ENCODE results near the gene TDRD9.

The TDRD9 gene

GRCh38 chr14:103910262-103910935 lies 17.9 kb upstream of the TDRD9 start:
- no peak overlapping the region for H3K4ac ChIP-seq (ENCODE audit: low read depth, low read length)
- no peak overlapping the region for H3K27ac ChIP-seq (ENCODE audit: low read depth, low read length)
- H3K4me2 ChIP-seq (ENCODE audit: low read length), result peak overlapping the region; percentile 33
- no peak overlapping the region for H3K4me3 ChIP-seq (ENCODE audit: low read length)
- no peak overlapping the region for H3K18ac ChIP-seq (ENCODE audit: low read length)
- peaks cover 1% of the 10 kb centered on the region for H3K36me3 ChIP-seq (ENCODE audit: control insufficient read depth, insufficient read depth, low read length)
- whole genome bisulfite sequencing (ENCODE audit: extremely low coverage, insufficient coverage, low lambda C conversion rate), result no CpG with 5 or more reads among the region's 20 CpGs
- peak overlapping the region; percentile 73 for H3K56ac ChIP-seq (ENCODE audit: low read length)
- no peak overlapping the region for H4K5ac ChIP-seq (ENCODE audit: low read length)
- H4K8ac ChIP-seq (ENCODE audit: low read depth, low read length), result no peak overlapping the region
- H2AK5ac ChIP-seq (ENCODE audit: low read length), result no peak overlapping the region
- no peaks in the 10 kb centered on the region for H3K79me2 ChIP-seq (ENCODE audit: control insufficient read depth, insufficient read depth, low read length)
- H3K4me1 ChIP-seq (ENCODE audit: control insufficient read depth, low read depth, low read length), result no peaks in the 10 kb centered on the region
- no peaks in the 10 kb centered on the region for H3K27me3 ChIP-seq (ENCODE audit: insufficient read depth, low read length, poor library complexity)
- no peak overlapping the region for H2BK5ac ChIP-seq (ENCODE audit: low read length)
- H2BK120ac ChIP-seq (ENCODE audit: low read depth, low read length), result no peak overlapping the region
- H3K23ac ChIP-seq (ENCODE audit: low read length), result no peak overlapping the region
- DNase-seq, result peak; percentile 97
- peak overlapping the region; percentile 54 for H3K9ac ChIP-seq (ENCODE audit: low read length)
- H3K79me1 ChIP-seq (ENCODE audit: low read length), result no peaks in the 10 kb centered on the region
- H2BK15ac ChIP-seq (replicated peaks; ENCODE audit: low read depth), result no peak overlapping the region

- H3K27me3 ChIP-seq (ENCODE audit: insufficient read depth, low read length, poor library complexity), result no peaks in the 10 kb centered on the region
- WGBS (ENCODE audit: extremely low coverage, insufficient coverage, low lambda C conversion rate), result no CpG with 5 or more reads among the region's 6 CpGs
- no peak overlapping the region for H4K8ac ChIP-seq (ENCODE audit: low read depth, low read length)
- H4K5ac ChIP-seq (ENCODE audit: low read length), result no peak overlapping the region
- no peaks in the 10 kb centered on the region for H3K4me1 ChIP-seq (ENCODE audit: control insufficient read depth, low read depth, low read length)
- DNase-seq, result no peak
- no peak overlapping the region for H3K4me2 ChIP-seq (ENCODE audit: low read length)
- no peak overlapping the region for H3K4ac ChIP-seq (ENCODE audit: low read depth, low read length)
- no peak overlapping the region for H2BK5ac ChIP-seq (ENCODE audit: low read length)
- no peak overlapping the region for H3K9ac ChIP-seq (ENCODE audit: low read length)
- peaks cover 3% of the 10 kb centered on the region for H3K79me1 ChIP-seq (ENCODE audit: low read length)
- H3K23ac ChIP-seq (ENCODE audit: low read length), result no peak overlapping the region
- H2AK5ac ChIP-seq (ENCODE audit: low read length), result no peak overlapping the region
- peaks cover 1% of the 10 kb centered on the region for H3K36me3 ChIP-seq (ENCODE audit: control insufficient read depth, insufficient read depth, low read length)
- no peak overlapping the region for H2BK15ac ChIP-seq (replicated peaks; ENCODE audit: low read depth)
- no peak overlapping the region for H3K27ac ChIP-seq (ENCODE audit: low read depth, low read length)
- H3K56ac ChIP-seq (ENCODE audit: low read length), result no peak overlapping the region
- no peaks in the 10 kb centered on the region for H3K79me2 ChIP-seq (ENCODE audit: control insufficient read depth, insufficient read depth, low read length)
- no peak overlapping the region for H2BK120ac ChIP-seq (ENCODE audit: low read depth, low read length)
- no peak overlapping the region for H3K18ac ChIP-seq (ENCODE audit: low read length)
- H3K4me3 ChIP-seq (ENCODE audit: low read length), result no peak overlapping the region
These were observed 17.3 kb upstream of the TDRD9 start for GRCh38 chr14:103910984-103911383.

DNA sequence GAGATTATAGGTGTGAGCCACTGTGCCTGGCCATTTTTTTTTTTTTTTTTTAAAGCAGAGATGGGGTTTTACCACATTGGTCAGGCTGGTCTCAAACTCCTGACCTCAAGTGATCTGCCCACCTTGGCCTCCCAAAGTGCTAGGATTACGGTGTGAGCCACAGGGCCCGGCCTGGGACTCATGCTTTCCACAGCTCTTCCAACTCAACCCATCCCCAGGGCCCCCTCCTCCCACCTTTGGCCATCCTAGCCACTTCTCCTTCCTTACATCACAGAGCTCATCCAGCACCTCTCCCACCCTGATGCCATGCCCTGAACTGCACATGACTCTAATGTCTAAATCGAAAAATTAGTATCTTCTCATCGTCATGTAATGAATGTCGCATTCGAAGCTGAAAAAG lies 12.6 kb upstream of the TDRD9 start:
- no peak overlapping the region for H3K23ac ChIP-seq (ENCODE audit: low read length)
- H3K9ac ChIP-seq (ENCODE audit: low read length), result no peak overlapping the region
- H2BK5ac ChIP-seq (ENCODE audit: low read length), result no peak overlapping the region
- H3K18ac ChIP-seq (ENCODE audit: low read length), result no peak overlapping the region
- H3K79me2 ChIP-seq (ENCODE audit: control insufficient read depth, insufficient read depth, low read length), result peaks cover 20% of the 10 kb centered on the region
- DNase-seq, result no peak
- H2BK15ac ChIP-seq (replicated peaks; ENCODE audit: low read depth), result no peak overlapping the region
- no peak overlapping the region for H4K5ac ChIP-seq (ENCODE audit: low read length)
- H3K27me3 ChIP-seq (ENCODE audit: insufficient read depth, low read length, poor library complexity), result no peaks in the 10 kb centered on the region
- no peak overlapping the region for H3K4ac ChIP-seq (ENCODE audit: low read depth, low read length)
- H3K27ac ChIP-seq (ENCODE audit: low read depth, low read length), result no peak overlapping the region
- no peak overlapping the region for H3K4me3 ChIP-seq (ENCODE audit: low read length)
- peaks cover 6% of the 10 kb centered on the region for H3K36me3 ChIP-seq (ENCODE audit: control insufficient read depth, insufficient read depth, low read length)
- H4K8ac ChIP-seq (ENCODE audit: low read depth, low read length), result no peak overlapping the region
- no CpG with 5 or more reads among the region's 6 CpGs for WGBS (ENCODE audit: extremely low coverage, insufficient coverage, low lambda C conversion rate)
- H3K56ac ChIP-seq (ENCODE audit: low read length), result no peak overlapping the region
- H3K79me1 ChIP-seq (ENCODE audit: low read length), result peaks cover 15% of the 10 kb centered on the region
- no peak overlapping the region for H2BK120ac ChIP-seq (ENCODE audit: low read depth, low read length)
- H3K4me1 ChIP-seq (ENCODE audit: control insufficient read depth, low read depth, low read length), result no peaks in the 10 kb centered on the region
- no peak overlapping the region for H2AK5ac ChIP-seq (ENCODE audit: low read length)
- no peak overlapping the region for H3K4me2 ChIP-seq (ENCODE audit: low read length)

GRCh38 chr14:103916636-103917262 lies 11.5 kb upstream of the TDRD9 start:
- no peak overlapping the region for H3K56ac ChIP-seq (ENCODE audit: low read length)
- no peak overlapping the region for H3K18ac ChIP-seq (ENCODE audit: low read length)
- no peak overlapping the region for H2BK15ac ChIP-seq (replicated peaks; ENCODE audit: low read depth)
- H4K8ac ChIP-seq (ENCODE audit: low read depth, low read length), result no peak overlapping the region
- H3K4me2 ChIP-seq (ENCODE audit: low read length), result no peak overlapping the region
- no peak overlapping the region for H3K27ac ChIP-seq (ENCODE audit: low read depth, low read length)
- no peak overlapping the region for H3K23ac ChIP-seq (ENCODE audit: low read length)
- peaks cover 26% of the 10 kb centered on the region for H3K79me2 ChIP-seq (ENCODE audit: control insufficient read depth, insufficient read depth, low read length)
- no peak overlapping the region for H3K4me3 ChIP-seq (ENCODE audit: low read length)
- no peak overlapping the region for H2AK5ac ChIP-seq (ENCODE audit: low read length)
- no peak overlapping the region for H4K5ac ChIP-seq (ENCODE audit: low read length)
- H3K79me1 ChIP-seq (ENCODE audit: low read length), result peaks cover 19% of the 10 kb centered on the region
- no peak overlapping the region for H3K9ac ChIP-seq (ENCODE audit: low read length)
- no peak overlapping the region for H2BK120ac ChIP-seq (ENCODE audit: low read depth, low read length)
- no peak for DNase-seq
- peaks cover 6% of the 10 kb centered on the region for H3K36me3 ChIP-seq (ENCODE audit: control insufficient read depth, insufficient read depth, low read length)
- no peak overlapping the region for H2BK5ac ChIP-seq (ENCODE audit: low read length)
- H3K4ac ChIP-seq (ENCODE audit: low read depth, low read length), result no peak overlapping the region
- WGBS (ENCODE audit: extremely low coverage, insufficient coverage, low lambda C conversion rate), result no CpG with 5 or more reads among the region's 14 CpGs
- no peaks in the 10 kb centered on the region for H3K4me1 ChIP-seq (ENCODE audit: control insufficient read depth, low read depth, low read length)
- no peaks in the 10 kb centered on the region for H3K27me3 ChIP-seq (ENCODE audit: insufficient read depth, low read length, poor library complexity)

DNA sequence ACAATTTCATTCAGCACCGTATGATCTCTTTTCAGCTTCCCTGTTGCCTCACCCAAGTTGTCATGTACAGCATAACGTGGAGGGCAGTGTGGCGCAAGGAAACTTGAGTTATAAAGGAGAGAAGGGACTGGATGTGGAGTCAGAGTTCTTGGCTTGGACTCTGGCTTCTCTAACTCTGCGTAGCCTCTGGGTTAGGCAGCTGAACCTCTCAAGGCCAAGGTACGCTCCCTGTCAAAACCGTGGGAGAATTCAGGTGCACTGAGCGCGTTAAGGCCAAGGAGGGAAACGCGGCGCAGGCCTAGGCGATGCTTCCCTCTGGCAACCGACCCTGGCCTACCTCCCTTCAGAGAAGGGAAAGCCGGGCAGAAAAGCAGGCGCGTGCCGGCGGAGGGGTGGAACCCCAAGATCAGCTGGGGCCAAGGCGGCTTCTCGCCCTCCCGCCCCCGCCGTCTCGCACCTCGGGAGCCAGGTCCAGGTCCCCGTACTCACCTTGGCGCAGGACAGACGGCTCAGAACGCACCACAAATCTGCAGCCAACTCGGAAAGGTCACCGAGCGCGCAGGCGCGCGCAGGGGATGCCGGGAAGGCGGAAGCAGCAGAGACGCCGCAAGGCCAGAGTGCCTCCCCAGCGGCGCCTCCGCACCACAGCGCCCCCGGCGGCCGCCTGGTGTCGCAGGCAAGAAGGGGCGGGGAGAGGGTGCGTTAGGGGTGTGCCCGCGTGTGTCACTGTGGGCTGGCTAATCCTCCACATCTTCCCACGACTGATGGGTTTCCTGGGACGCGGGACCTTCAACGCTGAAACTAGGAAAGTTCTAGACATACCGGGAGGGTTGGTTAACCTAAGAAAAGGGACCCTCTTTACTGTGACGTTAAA lies 7.0 kb upstream of the TDRD9 start:
- Histone ChIP-seq H3K18ac (ENCODE audit: low read length) (peak overlapping the region; percentile 3), H2BK5ac (ENCODE audit: low read length) (peak overlapping the region; percentile 3), H3K4me2 (ENCODE audit: low read length) (peak overlapping the region; percentile 70), H4K5ac (ENCODE audit: low read length) (no peak overlapping the region), H2BK15ac (replicated peaks; ENCODE audit: low read depth) (no peak overlapping the region), H3K23ac (ENCODE audit: low read length) (no peak overlapping the region), H3K56ac (ENCODE audit: low read length) (peak overlapping the region; percentile 90), H2AK5ac (ENCODE audit: low read length) (no peak overlapping the region), H3K79me1 (ENCODE audit: low read length) (peaks cover 16% of the 10 kb centered on the region), H4K8ac (ENCODE audit: low read depth, low read length) (no peak overlapping the region), H3K36me3 (ENCODE audit: control insufficient read depth, insufficient read depth, low read length) (peaks cover 5% of the 10 kb centered on the region), H3K4ac (ENCODE audit: low read depth, low read length) (no peak overlapping the region), H3K79me2 (ENCODE audit: control insufficient read depth, insufficient read depth, low read length) (peaks cover 26% of the 10 kb centered on the region), H3K4me3 (ENCODE audit: low read length) (peak overlapping the region; percentile 56), H3K27me3 (ENCODE audit: insufficient read depth, low read length, poor library complexity) (no peaks in the 10 kb centered on the region), H2BK120ac (ENCODE audit: low read depth, low read length) (no peak overlapping the region), H3K4me1 (ENCODE audit: control insufficient read depth, low read depth, low read length) (no peaks in the 10 kb centered on the region), H3K9ac (ENCODE audit: low read length) (peak overlapping the region; percentile 73), H3K27ac (ENCODE audit: low read depth, low read length) (no peak overlapping the region)
- no CpG with 5 or more reads among the region's 58 CpGs for WGBS (ENCODE audit: extremely low coverage, insufficient coverage, low lambda C conversion rate)
- DNase-seq, result peak; percentile 95
